Measurements from ENCODE around the gene PPP1R37. TPM values are rescaled to one million over a fixed set of nuclear protein-coding genes. Genes with fewer than 3 reads are reported as not detected.
A peak's percentile ranks its signal among the peaks of the same experiment; 100 is the strongest.

PPP1R37 gene
- total and polyA plus RNA-seq, 2 of the 8 experiments (the other 6 are each of a cell fraction or from before 2014, with no cell fraction given) = 14.6 to 25.7 TPM

GRCh38 chr19:45079911-45080370, 13.0 kb upstream of the PPP1R37 start:
- H2AK5ac ChIP-seq (ENCODE audit: low read depth, low read length) = 0 out of 2 replicates have a peak overlapping the region, but pooled peaks have one; percentile 75
- H3K79me1 ChIP-seq (ENCODE audit: low read depth, low read length) = peaks cover 9% of the 10 kb centered on the region
- peak overlapping the region; percentile 87 for H2BK12ac ChIP-seq (ENCODE audit: low read depth, low read length)
- H3K4me3 ChIP-seq (ENCODE audit: extremely low read depth in 1 of 4, insufficient read depth in 2 of 4, low read depth in 3 of 4, low read length in 4 of 4) = peak overlapping the region; percentile 87 to 98 (median 94)
- no peak overlapping the region for H3K23ac ChIP-seq (ENCODE audit: insufficient read length)
- H3K14ac ChIP-seq (ENCODE audit: insufficient read length) = no peak overlapping the region
- H3K9ac ChIP-seq (replicated peaks in 1 of 4; ENCODE audit: extremely low read depth in 1 of 4, low read depth in 3 of 4, low read length in 3 of 4) = peak overlapping the region in 3 of 4 experiments; percentile 82 to 89 (median 82); a peak in 6 of 7 replicates
- 0% methylated on average over 6 of the region's 6 CpGs; no CpG with 5 or more reads in 1 of the 2 experiments for WGBS, 2 experiments (ENCODE audit: extremely low coverage in 1 of 2, insufficient coverage in 1 of 2, insufficient read length in 1 of 2, insufficient replicate concordance in 2 of 2, low coverage in 1 of 2, low lambda C conversion rate in 2 of 2, missing lambda C conversion rate in 1 of 2)
- no peaks in the 10 kb centered on the region for H3K9me3 ChIP-seq (ENCODE audit: insufficient read depth in 2 of 2, low read depth in 1 of 2, low read length in 1 of 2)
- DNase-seq (ENCODE audit: low read depth in 1 of 2, low spot score in 2 of 2) (peak in 1 of 2 experiments; percentile 72), FAIRE-seq (peak; percentile 72)
- peaks cover 0 to 2% of the 10 kb centered on the region in 2 experiments for H4K20me1 ChIP-seq (replicated peaks in 1 of 2; ENCODE audit: control insufficient read depth in 1 of 2, insufficient read depth in 2 of 2, low read length in 2 of 2)
- ChIA-PET POLR2A (ENCODE audit: partially characterized antibody) (interaction anchor here (0.7 to 8.5 kb wide), 26 partner anchors 11 to 283 kb away, joined by 3 to 230 read pairs (median 4); partner anchors contain the start of genes APOE, BLOC1S3, CLASRP and CLPTM1), CTCF (ENCODE audit: partially characterized antibody) (interaction anchor here (0.5 to 4.1 kb wide), 6 partner anchors 11 to 1547 kb away, joined by 3 to 39 read pairs (median 4); partner anchors contain the start of genes PPP1R37 and ZNF575)
- H4K5ac ChIP-seq (ENCODE audit: insufficient read length, low read depth, low read length) = peak overlapping the region; percentile 40
- peak overlapping the region; percentile 98; the same call in 1 of the 2 replicates for H2BK15ac ChIP-seq (ENCODE audit: low read length)
- H4K8ac ChIP-seq (ENCODE audit: extremely low read depth, insufficient read depth, low read length) = no peak overlapping the region
- H3K79me2 ChIP-seq (ENCODE audit: control insufficient read depth in 1 of 2, insufficient read depth in 2 of 2, low read length in 2 of 2) = peaks cover 5 to 34% of the 10 kb centered on the region in 2 experiments
- H3K36me3 ChIP-seq (ENCODE audit: control insufficient read depth in 2 of 4, insufficient read depth in 4 of 4, low read length in 3 of 4) = peaks cover 0 to 18% (median 4%) of the 10 kb centered on the region in 4 experiments; a peak in 4 of 8 replicates
- peak overlapping the region; percentile 65 for H3K56ac ChIP-seq (replicated peaks; ENCODE audit: insufficient read length, low read depth, low read length)
- peak overlapping the region; percentile 97 for H2BK5ac ChIP-seq (ENCODE audit: low read depth, low read length)
- H3K18ac ChIP-seq (ENCODE audit: extremely low read depth, low read length) = peak overlapping the region; percentile 99
- H3K27me3 ChIP-seq (replicated peaks in 1 of 4; ENCODE audit: control insufficient read depth in 3 of 4, extremely low read depth in 1 of 4, insufficient read depth in 3 of 4, low read length in 3 of 4) = no peaks in the 10 kb centered on the region
- H3K4me1 ChIP-seq (replicated peaks in 1 of 4; ENCODE audit: control insufficient read depth in 3 of 4, insufficient read depth in 4 of 4, low read length in 3 of 4) = peaks cover 10 to 31% (median 16%) of the 10 kb centered on the region in 4 experiments
- H4K91ac ChIP-seq (replicated peaks; ENCODE audit: insufficient read length, low read length) = peak overlapping the region; percentile 59
- H2AFZ ChIP-seq (ENCODE audit: low read length) = no peak overlapping the region
- peak overlapping the region; percentile 87 to 99 for H3K4me2 ChIP-seq (ENCODE audit: insufficient read depth in 1 of 2, low read depth in 2 of 2, low read length in 2 of 2)
- peak overlapping the region; percentile 94 for H3K27ac ChIP-seq (ENCODE audit: low read depth, low read length)
- no peak overlapping the region for H2BK120ac ChIP-seq (replicated peaks; ENCODE audit: low read depth, low read length)
- 0 out of 2 replicates have a peak overlapping the region, but pooled peaks have one; percentile 80 for H2BK20ac ChIP-seq (ENCODE audit: low read length)
- H3K4ac ChIP-seq (replicated peaks; ENCODE audit: insufficient read length, low read depth, low read length) = no peak overlapping the region
- H3K23me2 ChIP-seq (ENCODE audit: low read depth, low read length) = peaks cover 17% of the 10 kb centered on the region
- TF ChIP-seq SP1 (IDR thresholded peaks at IDR 0.05; ENCODE audit: low read depth, low read length) = peak; percentile 69; the same call in 1 of the 2 replicates
- TF ChIP-seq E2F6 (IDR thresholded peaks at IDR 0.05) = 0 out of 2 replicates have a peak, but pooled peaks have one; percentile 12
- no peak for TF ChIP-seq JUN (IDR thresholded peaks at IDR 0.05; ENCODE audit: low read depth, low read length)
- TF ChIP-seq YY1 (IDR thresholded peaks at IDR 0.05; ENCODE audit: low read depth, low read length) = 0 out of 2 replicates have a peak, but pooled peaks have one; percentile 27
- no peak for TF ChIP-seq ATF2 (IDR thresholded peaks at IDR 0.05; ENCODE audit: low read length)
- 0 out of 2 replicates have a peak, but pooled peaks have one; percentile 30 for TF ChIP-seq TAF1 (IDR thresholded peaks at IDR 0.05; ENCODE audit: low read depth, low read length)
- TF ChIP-seq SIN3A (conservative IDR thresholded peaks at IDR 0.05 in 1 of 2, IDR thresholded peaks at IDR 0.05 in 1 of 2; ENCODE audit: low read depth in 1 of 2, low read length in 2 of 2) = peak in 1 of 2 experiments; percentile 35; a peak in 1 of 4 replicates
- peak; percentile 5 for TF ChIP-seq SAP30 (IDR thresholded peaks at IDR 0.05; ENCODE audit: insufficient read depth, insufficient replicate concordance, low read length)
- 0 out of 2 replicates have a peak, but pooled peaks have one; percentile 81 for TF ChIP-seq RBBP5 (IDR thresholded peaks at IDR 0.05; ENCODE audit: borderline replicate concordance, low read depth, low read length)
